CD4-positive, alpha-beta memory T cell (primary cell): Measurements from ENCODE around the gene PLXDC2. TPM values are rescaled to one million over a fixed set of nuclear protein-coding genes. Genes with fewer than 3 reads are reported as not detected.

Experiments
- CTCF ChIA-PET: fragments of 350-600 bp; sonication (Branson Sonifier 250); formaldehyde crosslinking; loops from one replicate; lab custom pipeline; 2021; ENCODE audit warnings: inconsistent platforms; ENCODE audit not compliant: partially characterized antibody; lab: Charles Lee
- POLR2A ChIA-PET: fragments of 350-600 bp; sonication (Branson Sonifier 250); formaldehyde crosslinking; loops from one replicate; lab custom pipeline; 2021; ENCODE audit not compliant: partially characterized antibody; lab: Charles Lee
- DNase-seq, 5 donors: peaks; one replicate each; pipeline versions ENCODE4 v3.0.0 to v3.0.0-alpha.2; 2020 to 2022; ENCODE audit warnings: mixed read lengths in 1 of 5
- H3K27ac ChIP-seq: one replicate; pipeline ENCODE4 v1.7.0; 2013; ENCODE audit warnings: low read depth, low read length
- H3K27me3 ChIP-seq: 2 replicates; pipeline ENCODE4 v1.7.0; 2013; ENCODE audit warnings: mild to moderate bottlenecking, low read length, moderate library complexity; ENCODE audit not compliant: insufficient read depth
- H3K36me3 ChIP-seq: 2 replicates; pipeline ENCODE4 v1.7.0; 2013; ENCODE audit warnings: mild to moderate bottlenecking, low read length, moderate library complexity; ENCODE audit not compliant: insufficient read depth
- H3K4me1 ChIP-seq: 2 replicates; pipeline ENCODE4 v1.7.0; 2013; ENCODE audit warnings: mild to moderate bottlenecking, low read length, moderate library complexity; ENCODE audit not compliant: insufficient read depth
- H3K4me3 ChIP-seq, 2 donors: one replicate each; pipeline ENCODE4 v1.7.0; 2013; ENCODE audit warnings: low read length in 2 of 2, mild to moderate bottlenecking in 1 of 2
- H3K9me3 ChIP-seq, 2 donors: one replicate each; pipeline ENCODE4 v1.7.0; 2013; ENCODE audit warnings: low read length in 2 of 2, control low read depth in 1 of 2; ENCODE audit not compliant: control insufficient read depth in 1 of 2
- H3K27ac Mint-ChIP-seq, 7 donors: one replicate each; pipeline ENCODE4 v1.8.0; 2020 to 2021; ENCODE audit warnings: mixed read lengths in 7 of 7, mild to moderate bottlenecking in 6 of 7, inconsistent platforms in 3 of 7, moderate library complexity in 3 of 7
- H3K27me3 Mint-ChIP-seq, 2 donors: one replicate each; pipeline ENCODE4 v1.8.0; 2020 to 2021; ENCODE audit warnings: mixed read lengths in 2 of 2
- H3K36me3 Mint-ChIP-seq, 2 donors: one replicate each; pipeline ENCODE4 v1.8.0; 2020 to 2021; ENCODE audit warnings: mixed read lengths in 2 of 2, inconsistent platforms in 1 of 2, mild to moderate bottlenecking in 1 of 2
- H3K4me1 Mint-ChIP-seq, 4 donors: one replicate each; pipeline ENCODE4 v1.8.0; 2020 to 2021; ENCODE audit warnings: mixed read lengths in 4 of 4, mild to moderate bottlenecking in 1 of 4
- H3K4me3 Mint-ChIP-seq, 8 donors: one replicate each; pipeline ENCODE4 v1.8.0; 2020 to 2021; ENCODE audit warnings: mixed read lengths in 8 of 8, mild to moderate bottlenecking in 7 of 8, moderate library complexity in 6 of 8, inconsistent platforms in 3 of 8
- H3K9me3 Mint-ChIP-seq, 8 donors: one replicate each; pipeline ENCODE4 v1.8.0; 2020 to 2021; ENCODE audit warnings: mixed read lengths in 8 of 8, mild to moderate bottlenecking in 5 of 8, inconsistent platforms in 3 of 8, moderate library complexity in 1 of 8
- intact Hi-C: fragments of 100-400 bp; cut with micrococcal nuclease; formaldehyde crosslinking; loops from one replicate; pipeline ENCODE4 v1.15.1; 2023
- polyA plus RNA-seq, 2 donors: library from polyadenylated mRNA; unstranded; fragments of 300-500 nt; fragmentation: Illumina TruSeq; gene quantifications; one replicate each; pipeline ENCODE4 v1.2.3, GENCODE V29; 2021
- total RNA-seq, 2 experiments: library from RNA; stranded (reverse); gene quantifications; one replicate each; pipeline ENCODE4 v1.2.3, GENCODE V29; 2021

The PLXDC2 gene
- total and polyA plus RNA-seq, 4 experiments from 2014 or later, result 0.90 to 1.2 TPM; not detected in 2

GRCh38 chr10:20334559-20334958 lies 518.3 kb downstream of the PLXDC2 start:
- ChIA-PET POLR2A (no interaction called here), CTCF (no interaction called here)
- DNase-seq, result no peak
- no peak overlapping the region for H3K27ac ChIP-seq
- no peaks in the 10 kb centered on the region for H3K4me1 ChIP-seq
- Mint-ChIP-seq H3K4me1 (no peaks in the 10 kb centered on the region), H3K36me3 (no peaks in the 10 kb centered on the region), H3K27ac (no peak overlapping the region), H3K27me3 (no peaks in the 10 kb centered on the region), H3K4me3 (no peak overlapping the region), H3K9me3 (peaks cover 0 to 19% (median 9%) of the 10 kb centered on the region in 8 donors)
- no peaks in the 10 kb centered on the region for H3K27me3 ChIP-seq
- H3K4me3 ChIP-seq, result no peak overlapping the region
- no peaks in the 10 kb centered on the region for H3K9me3 ChIP-seq
- H3K36me3 ChIP-seq, result no peaks in the 10 kb centered on the region
- intact Hi-C loops, result no loop called here
